ENCODE data around the gene KCNAB1. TPM values are rescaled to one million over a fixed set of nuclear protein-coding genes. Genes with fewer than 3 reads are reported as not detected.

KCNAB1 gene
- total and polyA plus RNA-seq, 2 donors (not counting 3 experiments of a cell fraction or from before 2014, with no cell fraction given): 0.21 TPM; not detected in 1

- Histone ChIP-seq H3K9ac (replicated peaks; ENCODE audit: extremely low read depth, insufficient read depth, low read length) (no peak overlapping the region), H3K36me3 (ENCODE audit: control insufficient read depth in 2 of 2, extremely low read depth in 1 of 2, insufficient read depth in 2 of 2, low read length in 2 of 2) (no peaks in the 10 kb centered on the region), H2AFZ (ENCODE audit: low read depth, low read length) (no peak overlapping the region), H3K4me3 (replicated peaks in 1 of 3; ENCODE audit: insufficient read depth in 1 of 3, low read depth in 1 of 3, low read length in 3 of 3) (no peak overlapping the region), H3K4me2 (ENCODE audit: insufficient read depth, low read length) (no peak overlapping the region), H3K27ac (ENCODE audit: insufficient read depth, low read depth, low read length) (no peak overlapping the region), H3K9me3 (replicated peaks; ENCODE audit: control insufficient read depth, insufficient read depth, low read length) (no peaks in the 10 kb centered on the region), H3K27me3 (ENCODE audit: control insufficient read depth in 2 of 2, insufficient read depth in 2 of 2, low read length in 2 of 2) (no peaks in the 10 kb centered on the region), H3K4me1 (ENCODE audit: control insufficient read depth, extremely low read depth, insufficient read depth, low read length) (no peaks in the 10 kb centered on the region), H3K9me1 (replicated peaks; ENCODE audit: control insufficient read depth, extremely low read depth, insufficient read depth, low read length) (no peaks in the 10 kb centered on the region), H4K20me1 (replicated peaks; ENCODE audit: control insufficient read depth, extremely low read depth, insufficient read depth, low read length) (no peaks in the 10 kb centered on the region), H3K79me2 (ENCODE audit: control insufficient read depth, insufficient read depth, low read length) (no peaks in the 10 kb centered on the region)
- FAIRE-seq: no peak
- ChIA-PET POLR2A (no interaction called here), CTCF (interaction anchor here (1.0 to 1.2 kb wide), 2 partner anchors 10 to 14 kb away, joined by 3 to 4 read pairs; no protein-coding TSS in a partner anchor)
- TF ChIP-seq JUN (IDR thresholded peaks at IDR 0.05; ENCODE audit: borderline replicate concordance, insufficient read depth, insufficient read length, low read depth) (no peak), POLR2AphosphoS5 (IDR thresholded peaks at IDR 0.05; ENCODE audit: insufficient read depth, low read depth, low read length) (no peak), FOS (IDR thresholded peaks at IDR 0.05; ENCODE audit: borderline replicate concordance, insufficient read depth, low read length) (no peak), EZH2 (IDR thresholded peaks at IDR 0.05; ENCODE audit: borderline replicate concordance, low read depth, low read length, severe bottlenecking) (no peak), MAX (IDR thresholded peaks at IDR 0.05; ENCODE audit: insufficient read depth, insufficient read length) (no peak), POLR2A (IDR thresholded peaks at IDR 0.05; ENCODE audit: low read depth, low read length) (no peak), GATA2 (IDR thresholded peaks at IDR 0.05; ENCODE audit: insufficient read depth, insufficient read length, low read depth, low read length) (no peak), MYC (IDR thresholded peaks at IDR 0.05; ENCODE audit: low read depth, low read length) (no peak)
- TF ChIP-seq, protein P1, sequence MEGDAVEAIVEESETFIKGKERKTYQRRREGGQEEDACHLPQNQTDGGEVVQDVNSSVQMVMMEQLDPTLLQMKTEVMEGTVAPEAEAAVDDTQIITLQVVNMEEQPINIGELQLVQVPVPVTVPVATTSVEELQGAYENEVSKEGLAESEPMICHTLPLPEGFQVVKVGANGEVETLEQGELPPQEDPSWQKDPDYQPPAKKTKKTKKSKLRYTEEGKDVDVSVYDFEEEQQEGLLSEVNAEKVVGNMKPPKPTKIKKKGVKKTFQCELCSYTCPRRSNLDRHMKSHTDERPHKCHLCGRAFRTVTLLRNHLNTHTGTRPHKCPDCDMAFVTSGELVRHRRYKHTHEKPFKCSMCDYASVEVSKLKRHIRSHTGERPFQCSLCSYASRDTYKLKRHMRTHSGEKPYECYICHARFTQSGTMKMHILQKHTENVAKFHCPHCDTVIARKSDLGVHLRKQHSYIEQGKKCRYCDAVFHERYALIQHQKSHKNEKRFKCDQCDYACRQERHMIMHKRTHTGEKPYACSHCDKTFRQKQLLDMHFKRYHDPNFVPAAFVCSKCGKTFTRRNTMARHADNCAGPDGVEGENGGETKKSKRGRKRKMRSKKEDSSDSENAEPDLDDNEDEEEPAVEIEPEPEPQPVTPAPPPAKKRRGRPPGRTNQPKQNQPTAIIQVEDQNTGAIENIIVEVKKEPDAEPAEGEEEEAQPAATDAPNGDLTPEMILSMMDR (IDR thresholded peaks at IDR 0.05; ENCODE audit: extremely low read depth in 1 of 2, insufficient read depth in 1 of 2, low read depth in 1 of 2, low read length in 2 of 2): no peak
- no TSS peak for BruUV-seq (replicated peaks)
- no peak for DNase-seq (ENCODE audit: low read depth, low spot score)
- dilution Hi-C loops (cut with MboI; ENCODE audit: extremely low pct_ligation_motif_present, low sequenced_read_pairs): no loop called here
- intact Hi-C loops (cut with micrococcal nuclease): no loop called here
Observed at GRCh38 chr3:156332304-156332703, 211.9 kb downstream of the KCNAB1 start.

Data from endothelial cell of umbilical vein (primary cell).